Glutamatergic neuron (in vitro differentiated cells): Measurements from ENCODE around the gene METTL8. TPM values are rescaled to one million over a fixed set of nuclear protein-coding genes. Genes with fewer than 3 reads are reported as not detected.

ENCODE experiments used
- DNase-seq: peaks from one replicate; pipeline ENCODE4 v3.0.0; 2022
- H3K27ac Mint-ChIP-seq: one replicate; pipeline ENCODE4 v1.8.0; 2020; ENCODE audit warnings: mild to moderate bottlenecking, mixed read lengths, inconsistent platforms; ENCODE audit not compliant: unreplicated experiment
- H3K27me3 Mint-ChIP-seq: one replicate; pipeline ENCODE4 v1.8.0; 2020; ENCODE audit warnings: mild to moderate bottlenecking, moderate library complexity, mixed read lengths, inconsistent platforms; ENCODE audit not compliant: unreplicated experiment
- H3K36me3 Mint-ChIP-seq: one replicate; pipeline ENCODE4 v1.8.0; 2020; ENCODE audit warnings: mild to moderate bottlenecking, mixed read lengths, inconsistent platforms; ENCODE audit not compliant: unreplicated experiment
- H3K4me1 Mint-ChIP-seq: one replicate; pipeline ENCODE4 v1.8.0; 2020; ENCODE audit warnings: mild to moderate bottlenecking, low read depth, mixed read lengths, inconsistent platforms; ENCODE audit not compliant: unreplicated experiment
- H3K4me3 Mint-ChIP-seq: one replicate; pipeline ENCODE4 v1.8.0; 2020; ENCODE audit warnings: mild to moderate bottlenecking, mixed read lengths, inconsistent platforms; ENCODE audit not compliant: unreplicated experiment
- H3K9me3 Mint-ChIP-seq: one replicate; pipeline ENCODE4 v1.8.0; 2020; ENCODE audit warnings: mild to moderate bottlenecking, moderate library complexity, mixed read lengths, inconsistent platforms; ENCODE audit not compliant: unreplicated experiment
- total RNA-seq: library from RNA; stranded (reverse); fragmentation: NEBNext Ultra II Directional; extraction: Animal tissue kit (Norgen Biotek cat#: 25700); gene quantifications from one replicate; pipeline ENCODE4 v1.2.1, GENCODE V29; 2021; ENCODE audit not compliant: unreplicated experiment
- TF ChIP-seq, protein P1 (sequence below): fragments of 200-600 bp; sonication (generic); IDR thresholded peaks from one replicate; pipeline ENCODE4 v1.5.0; 2021; ENCODE audit not compliant: partially characterized antibody, unreplicated experiment

Gene METTL8
- total RNA-seq, 1 donor from 2014 or later: 10.9 TPM

DNA sequence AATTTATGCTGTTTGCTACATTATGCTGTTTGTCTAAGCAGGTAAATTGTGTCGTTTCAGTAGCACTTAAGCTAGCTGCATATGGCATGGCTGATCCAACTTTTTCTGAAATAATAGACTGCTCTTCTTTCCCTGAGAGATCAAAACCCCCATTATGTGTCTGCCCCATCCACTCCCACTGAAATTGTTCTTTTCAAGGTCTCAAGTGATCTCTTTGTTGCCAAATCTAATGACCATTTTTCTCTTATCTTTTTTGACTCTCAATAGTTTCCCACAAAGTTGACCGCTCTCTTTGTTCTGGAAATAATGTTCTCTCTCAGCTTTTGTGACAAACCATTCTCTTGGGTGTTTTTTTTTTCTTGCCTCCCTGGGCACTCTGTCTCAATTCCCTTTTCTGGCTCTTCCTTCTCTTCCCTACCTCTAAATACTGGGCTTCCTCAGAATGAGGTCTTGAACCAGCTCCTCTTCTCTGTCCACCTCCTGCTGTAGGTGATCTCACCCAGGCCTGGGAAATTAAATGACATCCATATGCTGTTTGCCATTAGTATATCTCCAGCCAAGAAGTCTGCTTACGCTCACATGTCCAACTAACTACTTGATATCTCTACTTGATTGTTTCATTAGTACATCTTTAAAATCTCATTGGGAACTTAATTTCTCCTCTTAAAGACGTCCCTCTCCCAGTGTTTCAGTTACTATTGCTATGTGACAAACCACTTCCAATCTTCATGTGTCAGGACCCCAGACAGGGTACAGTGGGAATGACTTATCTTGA, 165.7 kb downstream of the METTL8 start:
- no peak for DNase-seq
- Mint-ChIP-seq H3K27ac (no peak overlapping the region), H3K36me3 (no peaks in the 10 kb centered on the region), H3K27me3 (no peaks in the 10 kb centered on the region), H3K9me3 (no peaks in the 10 kb centered on the region), H3K4me1 (no peaks in the 10 kb centered on the region), H3K4me3 (no peak overlapping the region)
- TF ChIP-seq, protein P1, sequence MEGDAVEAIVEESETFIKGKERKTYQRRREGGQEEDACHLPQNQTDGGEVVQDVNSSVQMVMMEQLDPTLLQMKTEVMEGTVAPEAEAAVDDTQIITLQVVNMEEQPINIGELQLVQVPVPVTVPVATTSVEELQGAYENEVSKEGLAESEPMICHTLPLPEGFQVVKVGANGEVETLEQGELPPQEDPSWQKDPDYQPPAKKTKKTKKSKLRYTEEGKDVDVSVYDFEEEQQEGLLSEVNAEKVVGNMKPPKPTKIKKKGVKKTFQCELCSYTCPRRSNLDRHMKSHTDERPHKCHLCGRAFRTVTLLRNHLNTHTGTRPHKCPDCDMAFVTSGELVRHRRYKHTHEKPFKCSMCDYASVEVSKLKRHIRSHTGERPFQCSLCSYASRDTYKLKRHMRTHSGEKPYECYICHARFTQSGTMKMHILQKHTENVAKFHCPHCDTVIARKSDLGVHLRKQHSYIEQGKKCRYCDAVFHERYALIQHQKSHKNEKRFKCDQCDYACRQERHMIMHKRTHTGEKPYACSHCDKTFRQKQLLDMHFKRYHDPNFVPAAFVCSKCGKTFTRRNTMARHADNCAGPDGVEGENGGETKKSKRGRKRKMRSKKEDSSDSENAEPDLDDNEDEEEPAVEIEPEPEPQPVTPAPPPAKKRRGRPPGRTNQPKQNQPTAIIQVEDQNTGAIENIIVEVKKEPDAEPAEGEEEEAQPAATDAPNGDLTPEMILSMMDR: no peak

Other genes with a start within 250 kb of the METTL8 start
- 17.0 TPM for gene DCAF17, start 236 bp upstream of the METTL8 start, total RNA-seq
- gene CYBRD1, start 88.5 kb upstream of the METTL8 start, total RNA-seq: 0.54 TPM